Neural crest cell (in vitro differentiated cells): ENCODE measurements around the gene TMEM108. TPM values are rescaled to one million over a fixed set of nuclear protein-coding genes. Genes with fewer than 3 reads are reported as not detected.

Source experiments
- DNase-seq: peaks from one replicate; pipeline ENCODE4 v3.0.0; 2021; ENCODE audit warnings: low read depth, mixed read lengths, low spot score
- H3K27ac Mint-ChIP-seq: one replicate; pipeline ENCODE4 v1.8.0; 2021; ENCODE audit warnings: mild to moderate bottlenecking, mixed read lengths; ENCODE audit not compliant: unreplicated experiment
- H3K27me3 Mint-ChIP-seq: 2 replicates; pipeline ENCODE4 v1.8.0; 2021; ENCODE audit warnings: low read depth, mild to moderate bottlenecking, mixed read lengths
- H3K36me3 Mint-ChIP-seq: 2 replicates; pipeline ENCODE4 v1.8.0; 2021; ENCODE audit warnings: low read depth, mild to moderate bottlenecking, mixed read lengths
- H3K4me1 Mint-ChIP-seq: 2 replicates; pipeline ENCODE4 v1.8.0; 2021; ENCODE audit warnings: mixed read lengths
- H3K4me3 Mint-ChIP-seq: one replicate; pipeline ENCODE4 v1.8.0; 2021; ENCODE audit warnings: mild to moderate bottlenecking, mixed read lengths
- H3K9me3 Mint-ChIP-seq: 2 replicates; pipeline ENCODE4 v1.8.0; 2021; ENCODE audit warnings: mixed read lengths
- total RNA-seq: library from RNA; stranded (reverse); gene quantifications from 2 replicates; pipeline ENCODE4 v1.2.1, GENCODE V29; 2021
- TF ChIP-seq, protein P1 (sequence below): fragments of 200-600 bp; sonication (generic); conservative IDR thresholded peaks from 2 replicates; pipeline ENCODE4 v1.5.0; 2021; ENCODE audit warnings: antibody characterized with exemption, mild to moderate bottlenecking

Gene TMEM108
- total RNA-seq, 1 donor from 2014 or later, result 5.8 TPM

DNA sequence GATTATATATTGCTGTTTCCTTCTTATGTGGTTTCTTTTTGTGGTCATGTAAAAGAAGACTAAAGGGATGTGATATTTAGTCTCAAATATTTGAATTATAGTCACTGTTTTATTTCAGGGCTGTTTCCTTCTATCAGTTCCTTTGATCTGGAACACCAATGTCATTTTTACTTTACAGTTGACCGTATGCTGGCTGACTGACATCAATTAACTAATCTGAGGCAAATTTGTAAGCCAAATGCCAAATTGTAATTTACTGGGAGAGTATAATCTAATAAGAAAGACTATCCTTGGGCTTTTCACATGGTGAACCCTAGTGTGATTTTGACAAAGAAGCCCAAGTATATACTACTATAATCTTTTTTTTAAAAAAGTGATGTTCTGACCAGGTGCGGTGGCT lies 87.6 kb downstream of the TMEM108 start:
- H3K36me3 Mint-ChIP-seq, result no peaks in the 10 kb centered on the region
- H3K4me1 Mint-ChIP-seq, result peaks cover 15% of the 10 kb centered on the region
- H3K9me3 Mint-ChIP-seq, result no peaks in the 10 kb centered on the region
- TF ChIP-seq, protein P1, sequence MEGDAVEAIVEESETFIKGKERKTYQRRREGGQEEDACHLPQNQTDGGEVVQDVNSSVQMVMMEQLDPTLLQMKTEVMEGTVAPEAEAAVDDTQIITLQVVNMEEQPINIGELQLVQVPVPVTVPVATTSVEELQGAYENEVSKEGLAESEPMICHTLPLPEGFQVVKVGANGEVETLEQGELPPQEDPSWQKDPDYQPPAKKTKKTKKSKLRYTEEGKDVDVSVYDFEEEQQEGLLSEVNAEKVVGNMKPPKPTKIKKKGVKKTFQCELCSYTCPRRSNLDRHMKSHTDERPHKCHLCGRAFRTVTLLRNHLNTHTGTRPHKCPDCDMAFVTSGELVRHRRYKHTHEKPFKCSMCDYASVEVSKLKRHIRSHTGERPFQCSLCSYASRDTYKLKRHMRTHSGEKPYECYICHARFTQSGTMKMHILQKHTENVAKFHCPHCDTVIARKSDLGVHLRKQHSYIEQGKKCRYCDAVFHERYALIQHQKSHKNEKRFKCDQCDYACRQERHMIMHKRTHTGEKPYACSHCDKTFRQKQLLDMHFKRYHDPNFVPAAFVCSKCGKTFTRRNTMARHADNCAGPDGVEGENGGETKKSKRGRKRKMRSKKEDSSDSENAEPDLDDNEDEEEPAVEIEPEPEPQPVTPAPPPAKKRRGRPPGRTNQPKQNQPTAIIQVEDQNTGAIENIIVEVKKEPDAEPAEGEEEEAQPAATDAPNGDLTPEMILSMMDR, result no peak
- H3K27me3 Mint-ChIP-seq, result no peaks in the 10 kb centered on the region
- DNase-seq, result no peak
- no peak overlapping the region for H3K4me3 Mint-ChIP-seq
- H3K27ac Mint-ChIP-seq, result no peak overlapping the region

DNA sequence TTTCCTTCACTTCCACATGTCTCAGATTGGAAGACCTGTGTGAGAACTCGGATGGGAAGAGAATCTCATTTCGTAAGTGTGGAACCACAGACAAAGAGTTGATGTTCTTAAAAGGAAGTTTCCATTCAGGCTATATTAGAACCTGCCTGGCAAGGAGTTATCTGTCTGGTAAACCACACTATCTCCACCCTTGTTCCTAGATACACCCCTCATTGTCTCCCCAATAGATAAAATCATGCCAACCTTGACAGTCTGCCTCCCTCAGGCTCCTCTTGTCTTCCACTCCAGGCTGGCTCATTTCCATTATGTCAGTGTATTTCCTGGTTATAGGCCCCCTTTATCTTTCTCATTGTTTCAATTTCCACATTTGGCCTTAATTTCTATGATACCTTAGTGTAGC lies 89.2 kb downstream of the TMEM108 start:
- H3K36me3 Mint-ChIP-seq, result no peaks in the 10 kb centered on the region
- DNase-seq, result no peak
- TF ChIP-seq, protein P1, result no peak
- no peak overlapping the region for H3K4me3 Mint-ChIP-seq
- H3K4me1 Mint-ChIP-seq, result peaks cover 4% of the 10 kb centered on the region
- H3K27me3 Mint-ChIP-seq, result no peaks in the 10 kb centered on the region
- no peaks in the 10 kb centered on the region for H3K9me3 Mint-ChIP-seq
- H3K27ac Mint-ChIP-seq, result no peak overlapping the region

DNA sequence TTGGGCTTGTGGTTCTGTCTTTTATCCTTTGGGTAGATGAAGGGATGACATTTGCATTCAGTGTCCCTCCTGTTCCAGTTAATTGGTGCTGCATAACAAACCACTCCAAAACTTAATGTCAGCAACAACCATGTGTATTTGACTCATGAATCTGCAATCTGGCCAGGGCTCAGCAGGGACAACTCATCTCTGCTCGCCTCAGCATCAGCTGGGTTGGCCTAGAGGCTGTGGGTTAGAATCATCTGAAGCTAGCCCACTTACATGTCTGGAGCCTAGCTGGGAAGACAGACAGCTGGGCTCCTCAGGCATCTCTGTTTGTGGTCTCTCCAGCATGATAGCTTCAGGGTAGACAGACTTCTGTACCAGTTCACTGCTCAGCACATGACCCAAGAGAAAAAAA lies 92.0 kb downstream of the TMEM108 start:
- Mint-ChIP-seq H3K9me3 (no peaks in the 10 kb centered on the region), H3K27ac (no peak overlapping the region), H3K4me1 (no peaks in the 10 kb centered on the region), H3K4me3 (no peak overlapping the region), H3K27me3 (no peaks in the 10 kb centered on the region), H3K36me3 (no peaks in the 10 kb centered on the region)
- TF ChIP-seq, protein P1, result no peak
- no peak for DNase-seq

DNA sequence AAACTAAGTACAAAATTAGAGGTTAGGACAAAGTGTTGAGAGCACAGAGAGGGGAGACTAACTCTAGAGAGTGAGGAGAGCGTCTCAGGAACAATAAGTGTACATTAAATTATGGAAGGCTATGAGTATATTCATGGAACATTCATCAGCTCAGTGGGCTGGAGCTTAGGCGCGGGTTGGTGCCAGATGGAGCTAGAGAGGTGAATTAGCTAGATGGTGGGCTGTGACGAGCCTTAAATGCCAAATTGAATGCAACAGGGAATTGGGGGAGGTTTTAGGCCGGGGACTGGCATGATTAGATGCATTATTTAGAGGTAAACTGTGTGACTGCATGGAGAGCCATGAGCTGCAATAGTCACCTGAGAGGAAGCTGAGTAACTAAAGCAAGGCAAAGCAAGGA lies 97.1 kb downstream of the TMEM108 start:
- TF ChIP-seq, protein P1, result no peak
- Mint-ChIP-seq H3K36me3 (no peaks in the 10 kb centered on the region), H3K27ac (no peak overlapping the region), H3K4me1 (no peaks in the 10 kb centered on the region), H3K9me3 (no peaks in the 10 kb centered on the region), H3K4me3 (no peak overlapping the region), H3K27me3 (no peaks in the 10 kb centered on the region)
- no peak for DNase-seq

DNA sequence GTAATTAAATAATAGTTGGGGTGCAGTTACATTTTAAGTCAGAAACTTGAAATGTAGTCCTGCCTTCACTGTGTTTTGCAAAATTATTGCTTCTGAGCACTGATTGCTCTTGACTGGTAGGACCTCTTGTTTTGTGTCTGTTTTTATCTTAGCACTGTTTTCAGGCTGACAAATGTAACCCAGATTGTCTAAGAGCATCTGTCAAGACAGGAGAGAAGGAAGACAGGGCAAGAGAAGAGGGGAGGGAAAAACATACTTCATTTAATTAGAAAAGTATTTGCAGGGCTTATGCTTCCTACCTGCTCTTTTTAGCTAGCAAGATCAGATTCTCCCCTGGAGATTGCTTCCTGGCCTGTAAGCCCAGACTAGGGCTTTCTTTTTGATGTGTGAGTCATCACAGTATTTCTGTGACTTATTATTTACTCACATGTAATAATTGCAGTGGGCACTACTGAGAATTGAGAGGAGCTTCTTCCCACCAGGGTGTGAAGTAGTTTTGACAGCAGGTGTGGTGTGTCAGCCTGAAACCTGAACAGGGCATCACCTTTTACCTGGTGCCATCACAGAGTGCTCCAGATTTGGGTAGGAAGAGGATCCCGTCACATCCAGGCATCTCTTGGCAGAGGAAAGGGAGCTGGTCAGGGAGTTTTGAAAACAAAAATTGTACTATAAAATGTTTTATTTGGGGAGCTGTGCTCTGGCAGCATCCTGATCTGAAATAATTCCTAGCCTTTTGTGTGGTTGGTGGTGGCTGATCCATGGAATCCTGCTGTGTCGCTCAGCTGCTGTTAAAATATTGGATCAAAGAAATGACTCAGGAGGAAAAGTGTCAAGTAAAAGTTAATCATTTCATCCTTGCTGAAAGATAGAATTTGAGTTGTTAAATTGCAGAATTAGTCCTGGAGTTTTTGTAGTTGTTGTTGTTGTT lies 98.2 kb downstream of the TMEM108 start:
- Mint-ChIP-seq H3K27ac (no peak overlapping the region), H3K27me3 (no peaks in the 10 kb centered on the region), H3K4me3 (no peak overlapping the region), H3K4me1 (no peaks in the 10 kb centered on the region), H3K9me3 (no peaks in the 10 kb centered on the region), H3K36me3 (no peaks in the 10 kb centered on the region)
- DNase-seq, result no peak
- TF ChIP-seq, protein P1, result no peak
